GM19025 (cell line): ENCODE data around the gene TEX30.
"Not testable (repeated sequence)": the region's sequence is repeated elsewhere in the genome, so short reads cannot be mapped to it uniquely, and the experiment has no call there.

Source experiments
- ATAC-seq: cut with Tn5 transposase; IDR thresholded peaks from one replicate; pipeline ENCODE4 v1.9.1; 2021; ENCODE audit warnings: mild to moderate bottlenecking, low read depth, moderate library complexity; ENCODE audit not compliant: unreplicated experiment

The TEX30 gene

GRCh38 chr13:102780656-102781055 is 7.1 kb upstream of the TEX30 start:
- not testable (repeated sequence) for ATAC-seq

- no peak for ATAC-seq
Observed at GRCh38 chr13:102779436-102780159, 6.0 kb upstream of the TEX30 start.

GRCh38 chr13:102777736-102778135 is 4.2 kb upstream of the TEX30 start:
- no peak for ATAC-seq

GRCh38 chr13:102776271-102776670 is 2.7 kb upstream of the TEX30 start:
- no peak for ATAC-seq

GRCh38 chr13:102774591-102775520 is 1.3 kb upstream of the TEX30 start:
- ATAC-seq = no peak

- no peak for ATAC-seq
Observed at GRCh38 chr13:102774214-102774568, 605 bp upstream of the TEX30 start.

- no peak for ATAC-seq
Observed at GRCh38 chr13:102772042-102772425, 1.6 kb downstream of the TEX30 start.

GRCh38 chr13:102771298-102772041 is 2.1 kb downstream of the TEX30 start:
- ATAC-seq = no peak

GRCh38 chr13:102770435-102770834 is 3.2 kb downstream of the TEX30 start:
- no peak for ATAC-seq

GRCh38 chr13:102769679-102770078 is 3.9 kb downstream of the TEX30 start:
- no peak for ATAC-seq

GRCh38 chr13:102768909-102769308 is 4.7 kb downstream of the TEX30 start:
- no peak for ATAC-seq

- no peak for ATAC-seq
Observed at GRCh38 chr13:102763741-102764140, 9.8 kb downstream of the TEX30 start.

GRCh38 chr13:102761071-102761470 is 12.5 kb downstream of the TEX30 start:
- ATAC-seq = no peak

- no peak for ATAC-seq
Observed at GRCh38 chr13:102758842-102759241, 14.7 kb downstream of the TEX30 start.

- no peak for ATAC-seq
Observed at GRCh38 chr13:102757006-102757405, 16.6 kb downstream of the TEX30 start.

- no peak for ATAC-seq
Observed at GRCh38 chr13:102751886-102752285, 21.7 kb downstream of the TEX30 start.

- no peak for ATAC-seq
Observed at GRCh38 chr13:102742506-102742905, 31.1 kb downstream of the TEX30 start.

GRCh38 chr13:102742101-102742500 is 31.5 kb downstream of the TEX30 start:
- ATAC-seq = no peak

GRCh38 chr13:102729560-102730270 is 43.9 kb downstream of the TEX30 start:
- ATAC-seq = no peak

- ATAC-seq = no peak
Observed at GRCh38 chr13:102726430-102726829, 47.2 kb downstream of the TEX30 start.
